Prostate gland (tissue), 2 donors: ENCODE data around the gene SH2D1B.

Experiments used
- CTCF ChIP-seq, 4 experiments: fragments of 200-600 bp in 2 of 4; fragments of 450-650 bp in 2 of 4; sonication (generic) in 2 of 4; IDR thresholded peaks; 1 replicate in 3 of 4; 2 replicates in 1 of 4; pipeline ENCODE4 v1.5.1; 2016 to 2019; ENCODE audit warnings: antibody characterized with exemption in 4 of 4, mild to moderate bottlenecking in 2 of 4, moderate library complexity in 2 of 4
- POLR2A ChIP-seq: fragments of 450-650 bp; IDR thresholded peaks from one replicate; pipeline ENCODE4 v1.6.1; 2016; ENCODE audit warnings: antibody characterized with exemption, mild to moderate bottlenecking
- POLR2AphosphoS5 ChIP-seq: sonication (generic); formaldehyde crosslinking; IDR thresholded peaks from one replicate; pipeline ENCODE4 v1.6.1; 2017; ENCODE audit warnings: antibody characterized with exemption

- TF ChIP-seq CTCF (IDR thresholded peaks at IDR 0.05), result no peak
- no peak for TF ChIP-seq POLR2A
- TF ChIP-seq POLR2AphosphoS5, result no peak
Observed at GRCh38 chr1:162358928-162359327, 53.0 kb downstream of the SH2D1B start.
